Prostate gland (tissue), 2 donors: ENCODE measurements around the gene TPRG1L. TPM values are rescaled to one million over a fixed set of nuclear protein-coding genes. Genes with fewer than 3 reads are reported as not detected.

Source experiments
- DNase-seq: peaks from one replicate; pipeline ENCODE4 v3.0.0-alpha.2; 2019; ENCODE audit warnings: low spot score
- H3K27ac ChIP-seq, 2 donors: fragments of 200-600 bp; sonication (generic); 2 replicates each; pipeline ENCODE4 v1.5.1; 2017 to 2019
- H3K27me3 ChIP-seq: fragments of 200-600 bp; sonication (generic); replicated peaks from 2 replicates; pipeline ENCODE4 v1.5.1; 2019; ENCODE audit not compliant: insufficient read depth
- H3K36me3 ChIP-seq, 2 donors: fragments of 200-600 bp; sonication (generic); 1 replicate in 1 of 2; 2 replicates in 1 of 2; pipeline versions ENCODE4 v1.5.1 to v1.8.1; 2017 to 2019
- H3K4me1 ChIP-seq: fragments of 200-600 bp; sonication (generic); replicated peaks from 2 replicates; pipeline ENCODE4 v1.5.1; 2019
- H3K4me3 ChIP-seq, 2 donors: fragments of 200-600 bp; sonication (generic); 2 replicates each; pipeline ENCODE4 v1.5.1; 2017 to 2019
- H3K9me3 ChIP-seq: fragments of 200-600 bp; sonication (generic); 2 replicates; pipeline ENCODE4 v1.5.1; 2017
- CTCF ChIP-seq, 4 experiments: fragments of 200-600 bp in 2 of 4; fragments of 450-650 bp in 2 of 4; sonication (generic) in 2 of 4; IDR thresholded peaks; 1 replicate in 3 of 4; 2 replicates in 1 of 4; pipeline ENCODE4 v1.5.1; 2016 to 2019; ENCODE audit warnings: antibody characterized with exemption in 4 of 4, mild to moderate bottlenecking in 2 of 4, moderate library complexity in 2 of 4
- POLR2A ChIP-seq: fragments of 450-650 bp; IDR thresholded peaks from one replicate; pipeline ENCODE4 v1.6.1; 2016; ENCODE audit warnings: antibody characterized with exemption, mild to moderate bottlenecking
- POLR2AphosphoS5 ChIP-seq: sonication (generic); formaldehyde crosslinking; IDR thresholded peaks from one replicate; pipeline ENCODE4 v1.6.1; 2017; ENCODE audit warnings: antibody characterized with exemption
- WGBS: methylation state at CpG from one replicate; pipeline ENCODE4 v1.1.5; 2018; 5-methylcytosine and 5-hydroxymethylcytosine counted together
- intact Hi-C: fragments of 100-400 bp; cut with DNase I; formaldehyde crosslinking; loops from one replicate; pipeline ENCODE4 v1.14.2; 2022
- total RNA-seq, 2 donors: library from RNA; depleted of rRNA; stranded (reverse); fragments of >200 nt; gene quantifications; one replicate each; pipeline ENCODE4 v1.1.0, GENCODE V29; 2016

TPRG1L gene
- total RNA-seq, 2 donors from 2014 or later: 26.4 to 35.0 TPM

GRCh38 chr1:3631320-3632260 lies 6.8 kb downstream of the TPRG1L start:
- intact Hi-C loops: no loop called here
- H3K36me3 ChIP-seq: peaks cover 0 to 6% of the 10 kb centered on the region in 2 donors
- no peaks in the 10 kb centered on the region for H3K9me3 ChIP-seq
- TF ChIP-seq CTCF (IDR thresholded peaks at IDR 0.05) (no peak), POLR2AphosphoS5 (no peak), POLR2A (no peak)
- no peak overlapping the region for H3K27ac ChIP-seq
- no peak for DNase-seq
- H3K27me3 ChIP-seq: no peaks in the 10 kb centered on the region
- no peak overlapping the region for H3K4me3 ChIP-seq
- no peaks in the 10 kb centered on the region for H3K4me1 ChIP-seq
- 81% methylated on average over 29 of the region's 36 CpGs for WGBS

- no peaks in the 10 kb centered on the region for H3K27me3 ChIP-seq
- H3K9me3 ChIP-seq: no peaks in the 10 kb centered on the region
- no peak for TF ChIP-seq POLR2AphosphoS5
- TF ChIP-seq CTCF (IDR thresholded peaks at IDR 0.05): no peak
- TF ChIP-seq POLR2A: no peak
- H3K27ac ChIP-seq: no peak overlapping the region
- H3K4me1 ChIP-seq: no peaks in the 10 kb centered on the region
- no peak overlapping the region for H3K4me3 ChIP-seq
- DNase-seq: no peak
- intact Hi-C loops: no loop called here
- peaks cover 0 to 6% of the 10 kb centered on the region in 2 donors for H3K36me3 ChIP-seq
- WGBS: 90% methylated on average over 16 of the region's 17 CpGs
These were observed 7.5 kb downstream of the TPRG1L start for GRCh38 chr1:3632298-3632697.

GRCh38 chr1:3632716-3633343 lies 8.0 kb downstream of the TPRG1L start:
- no peak overlapping the region for H3K27ac ChIP-seq
- intact Hi-C loops: no loop called here
- H3K4me3 ChIP-seq: no peak overlapping the region
- no peaks in the 10 kb centered on the region for H3K4me1 ChIP-seq
- no peak for DNase-seq
- peaks cover under 1 to 2% of the 10 kb centered on the region in 2 donors for H3K36me3 ChIP-seq
- H3K27me3 ChIP-seq: no peaks in the 10 kb centered on the region
- no peaks in the 10 kb centered on the region for H3K9me3 ChIP-seq
- TF ChIP-seq CTCF (IDR thresholded peaks at IDR 0.05) (no peak), POLR2AphosphoS5 (no peak), POLR2A (no peak)
- WGBS: 94% methylated on average over 24 of the region's 26 CpGs

- Histone ChIP-seq H3K27ac (no peak overlapping the region), H3K9me3 (no peaks in the 10 kb centered on the region), H3K4me3 (no peak overlapping the region), H3K4me1 (no peaks in the 10 kb centered on the region), H3K36me3 (peaks cover 0 to 4% of the 10 kb centered on the region in 2 donors), H3K27me3 (no peaks in the 10 kb centered on the region)
- intact Hi-C loops: no loop called here
- TF ChIP-seq POLR2A (no peak), POLR2AphosphoS5 (no peak), CTCF (IDR thresholded peaks at IDR 0.05) (no peak)
- no peak for DNase-seq
- WGBS: 92% methylated on average over 26 of the region's 28 CpGs
These were observed 8.7 kb downstream of the TPRG1L start for GRCh38 chr1:3633344-3634058.
